ENCODE results near the gene DOCK10.

Gene DOCK10

GRCh38 chr2:224833986-224834385, 208.3 kb downstream of the DOCK10 start:
- no peak for DNase-seq (ENCODE audit: low read depth)

DNA sequence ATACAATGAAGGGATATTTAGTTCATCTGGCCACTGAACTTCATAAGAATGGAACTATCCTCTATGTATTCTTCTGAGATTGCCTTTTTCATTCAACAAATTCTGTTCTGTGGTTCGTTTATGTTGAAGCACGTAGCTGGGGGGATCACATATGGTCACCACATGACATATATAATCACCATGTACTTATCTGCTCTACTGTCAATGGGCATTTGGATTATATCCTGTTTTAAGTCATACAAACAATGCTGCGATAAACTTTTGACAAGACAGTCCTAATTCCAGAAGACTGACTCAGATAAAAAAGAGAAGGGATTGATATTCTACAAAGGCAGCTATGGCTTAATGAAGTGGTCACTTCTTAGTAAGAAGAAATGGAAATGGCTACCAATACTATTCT, 210.1 kb downstream of the DOCK10 start:
- no peak for DNase-seq (ENCODE audit: low read depth)

- DNase-seq (ENCODE audit: low read depth): no peak
Observed at GRCh38 chr2:224831530-224831929, 210.7 kb downstream of the DOCK10 start.

DNA sequence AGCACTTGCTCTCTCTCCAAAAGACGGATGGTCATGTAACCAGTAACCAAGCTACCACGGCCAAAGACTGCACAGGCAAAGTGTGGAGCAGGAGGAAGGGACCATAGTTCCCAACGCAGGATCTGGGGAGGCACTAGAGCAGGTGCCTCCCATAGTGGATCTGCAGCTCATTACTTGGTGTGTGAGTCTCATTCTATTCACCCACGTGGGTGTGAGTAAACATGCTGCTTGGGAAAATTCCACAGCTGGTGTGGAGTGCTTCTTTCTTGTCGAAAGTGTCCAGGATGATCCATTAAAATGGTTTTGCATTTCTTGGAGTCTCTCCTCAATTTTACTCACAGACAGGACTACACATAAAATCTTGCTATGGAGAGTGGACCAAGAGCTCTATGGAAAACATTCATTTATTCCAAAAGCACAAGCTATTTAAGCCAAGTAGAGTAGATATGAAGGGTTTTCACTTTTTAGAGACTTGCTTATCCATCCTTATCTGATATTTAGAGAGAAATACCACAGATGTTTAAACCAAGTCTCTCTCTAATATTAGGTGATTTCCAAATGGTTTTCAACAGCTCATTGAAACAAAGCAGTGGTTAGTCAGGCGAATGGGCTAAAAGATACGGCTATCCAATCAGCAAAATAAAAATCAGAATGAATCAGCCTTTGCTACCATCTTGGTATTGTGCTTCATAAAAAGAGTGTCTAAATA, 221.8 kb downstream of the DOCK10 start:
- no peak for DNase-seq (ENCODE audit: low read depth)

- no peak for DNase-seq (ENCODE audit: low read depth)
Observed at GRCh38 chr2:224819075-224819474, 223.2 kb downstream of the DOCK10 start.

- DNase-seq (ENCODE audit: low read depth): no peak
Observed at GRCh38 chr2:224817676-224818075, 224.6 kb downstream of the DOCK10 start.

GRCh38 chr2:224816816-224817215, 225.5 kb downstream of the DOCK10 start:
- DNase-seq (ENCODE audit: low read depth): no peak

DNA sequence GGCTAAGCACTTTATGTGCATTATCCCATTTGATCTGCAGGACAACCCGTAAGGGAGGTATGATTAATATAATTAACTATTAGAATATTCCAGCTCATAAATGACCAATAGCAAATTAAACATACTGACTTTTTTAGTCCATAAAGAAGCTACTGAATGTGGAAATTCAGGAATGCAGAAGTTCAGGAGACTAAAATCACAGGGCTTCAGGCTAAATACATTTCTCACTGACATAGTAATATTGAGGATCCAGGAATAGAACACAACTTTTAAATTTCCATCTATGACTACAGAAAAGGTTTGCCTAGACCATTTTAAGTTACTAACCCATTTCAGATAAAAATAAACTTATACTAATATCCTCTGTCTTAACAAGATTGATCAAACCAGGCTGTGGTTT, 228.7 kb downstream of the DOCK10 start:
- DNase-seq (ENCODE audit: low read depth): no peak

- DNase-seq (ENCODE audit: low read depth): no peak
Observed at GRCh38 chr2:224807153-224807964, 234.9 kb downstream of the DOCK10 start.

- no peak for DNase-seq (ENCODE audit: low read depth)
Observed at GRCh38 chr2:224803930-224804329, 238.3 kb downstream of the DOCK10 start.

- DNase-seq (ENCODE audit: low read depth): no peak
Observed at GRCh38 chr2:224802407-224802806, 239.9 kb downstream of the DOCK10 start.

DNA sequence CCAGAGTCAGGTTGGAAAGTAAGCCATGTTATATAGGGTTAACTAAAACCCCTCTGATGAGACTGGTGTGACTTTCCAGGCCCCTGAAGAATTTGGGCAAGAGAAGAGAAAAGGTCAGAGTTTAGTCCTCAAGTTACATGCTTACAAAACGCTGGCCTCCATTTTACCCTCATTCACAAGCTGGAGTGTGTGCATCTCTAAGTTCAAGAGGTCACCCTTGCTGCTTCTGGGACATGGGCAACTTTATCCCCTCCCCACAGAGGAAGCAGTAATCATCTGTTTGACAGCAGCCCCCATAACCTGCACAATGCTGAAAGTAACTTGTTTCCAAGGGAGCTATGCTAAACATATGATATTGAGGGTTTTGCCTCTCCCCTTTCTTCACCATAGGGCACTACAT, 240.9 kb downstream of the DOCK10 start:
- DNase-seq (ENCODE audit: low read depth): no peak

- DNase-seq (ENCODE audit: low read depth): no peak
Observed at GRCh38 chr2:224799691-224800090, 242.6 kb downstream of the DOCK10 start.

GRCh38 chr2:224798180-224798579, 244.1 kb downstream of the DOCK10 start:
- no peak for DNase-seq (ENCODE audit: low read depth)

- DNase-seq (ENCODE audit: low read depth): no peak
Observed at GRCh38 chr2:224796695-224797305, 245.5 kb downstream of the DOCK10 start.

DNA sequence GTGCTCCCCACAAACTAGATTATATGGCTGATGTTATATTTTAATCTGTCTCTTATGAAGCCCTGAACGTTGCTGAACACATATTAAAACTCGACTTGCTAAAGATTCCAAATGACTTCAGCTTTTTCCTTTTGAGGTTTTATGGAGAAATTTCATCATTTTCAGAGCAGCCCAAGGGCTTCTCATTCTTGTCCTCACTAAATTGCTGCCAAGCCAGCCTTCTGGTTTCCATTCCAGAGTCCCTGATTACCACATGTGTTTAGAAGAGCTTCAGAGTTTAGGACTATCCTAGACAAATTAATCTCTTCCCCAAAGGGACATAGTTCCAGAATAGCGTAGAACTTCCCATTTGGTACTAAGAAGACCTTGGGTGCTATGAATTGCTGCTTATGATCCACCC, 248.3 kb downstream of the DOCK10 start:
- no peak for DNase-seq (ENCODE audit: low read depth)

GRCh38 chr2:224786848-224787247, 255.4 kb downstream of the DOCK10 start:
- DNase-seq (ENCODE audit: low read depth): no peak

DNA sequence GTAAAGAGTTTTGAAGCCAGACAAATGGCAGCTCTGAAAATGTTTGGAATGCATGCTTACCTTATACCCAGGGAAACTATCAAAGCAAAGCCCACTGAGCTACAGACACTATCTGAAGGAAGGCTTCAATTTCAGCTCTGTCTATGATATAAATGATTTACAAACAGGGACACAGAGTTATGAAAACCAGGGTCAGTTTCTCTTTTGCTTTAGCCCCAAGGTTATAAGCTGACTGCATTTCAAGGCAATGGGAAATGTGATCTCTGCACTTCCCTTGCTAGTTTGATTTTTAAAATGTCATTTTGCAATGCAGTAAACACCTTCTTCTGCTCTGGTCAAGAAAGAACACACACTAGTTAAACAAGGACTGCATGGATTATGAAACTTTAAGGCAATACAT, 260.9 kb downstream of the DOCK10 start:
- no peak for DNase-seq (ENCODE audit: low read depth)

DNA sequence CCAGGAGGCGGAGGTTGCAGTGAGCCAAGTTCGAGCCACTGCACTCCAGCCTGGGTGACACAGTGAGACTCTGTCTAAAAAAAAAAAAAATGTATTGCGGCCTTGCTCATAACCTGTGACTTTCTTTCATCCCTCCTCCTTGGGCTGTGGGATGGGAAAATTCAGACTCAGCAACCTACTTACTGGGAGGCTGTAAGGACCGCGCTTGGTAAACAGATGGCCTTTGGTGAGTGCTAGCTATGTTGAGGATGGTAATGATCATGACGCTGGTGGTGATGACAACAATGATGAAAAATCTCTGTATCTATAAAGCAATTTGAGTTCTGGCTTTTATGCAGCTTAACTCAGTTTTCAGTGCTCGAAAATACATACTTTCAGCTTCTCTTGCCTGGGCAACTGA, 261.4 kb downstream of the DOCK10 start:
- no peak for DNase-seq (ENCODE audit: low read depth)

DNA sequence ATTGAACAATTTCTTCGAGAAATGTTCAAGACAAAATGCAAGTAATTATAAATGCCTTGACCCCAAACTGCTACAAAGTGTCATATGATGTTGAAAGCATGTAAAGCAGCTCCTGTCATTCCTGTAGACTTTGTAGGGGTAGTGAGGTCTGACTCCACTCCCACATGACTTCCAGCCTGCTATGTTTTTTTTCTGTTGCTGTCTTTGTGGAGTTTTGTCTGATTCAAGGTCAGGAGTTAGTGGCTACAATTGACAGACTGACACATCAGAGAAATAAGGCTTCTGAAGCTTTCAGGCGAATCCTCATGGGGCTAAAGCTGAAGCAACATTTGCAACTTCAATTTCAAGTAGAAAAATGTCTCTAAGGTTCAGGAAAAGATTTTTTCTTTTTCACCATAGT, 262.2 kb downstream of the DOCK10 start:
- no peak for DNase-seq (ENCODE audit: low read depth)

DNA sequence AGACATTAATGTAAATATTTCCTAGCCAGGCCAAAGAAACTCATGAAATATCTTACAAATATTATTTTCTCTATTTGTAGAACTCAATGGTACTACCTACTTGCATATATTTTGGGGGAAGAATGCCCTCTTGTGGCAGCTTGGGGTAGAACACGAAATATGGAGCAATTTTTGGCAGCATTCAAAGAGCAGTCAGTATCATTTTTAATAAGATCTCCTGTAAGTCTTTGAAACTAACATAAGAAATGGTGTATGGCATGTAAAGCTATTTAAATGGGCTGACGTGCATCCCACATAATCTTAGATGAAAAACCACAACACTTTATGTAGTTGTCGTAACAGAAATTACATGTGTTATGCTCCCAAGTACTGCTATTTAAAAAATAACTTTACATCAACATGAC, 263.8 kb downstream of the DOCK10 start:
- DNase-seq (ENCODE audit: low read depth): peak; percentile 14

- no peak for DNase-seq (ENCODE audit: low read depth)
Observed at GRCh38 chr2:224777559-224777930, 264.7 kb downstream of the DOCK10 start.
